GM12865 (cell line): ENCODE results near the gene TTLL10.

ENCODE experiments used
- DNase-seq: peaks from one replicate; pipeline ENCODE4 v3.0.0; 2010; ENCODE audit warnings: low read depth
- H3K4me3 ChIP-seq: 2 replicates; pipeline ENCODE4 v1.5.1; 2011; ENCODE audit warnings: mild to moderate bottlenecking, low read depth, low read length, control low read depth
- TF ChIP-seq, protein P1 (sequence below): IDR thresholded peaks from 2 replicates; pipeline ENCODE4 v1.5.1; 2011; ENCODE audit warnings: low read length, control low read depth, low read depth, inconsistent platforms; ENCODE audit not compliant: insufficient read depth; ENCODE audit errors: missing control alignments

Gene TTLL10

GRCh38 chr1:1153874-1154273 lies 19.8 kb upstream of the TTLL10 start:
- TF ChIP-seq, protein P1, sequence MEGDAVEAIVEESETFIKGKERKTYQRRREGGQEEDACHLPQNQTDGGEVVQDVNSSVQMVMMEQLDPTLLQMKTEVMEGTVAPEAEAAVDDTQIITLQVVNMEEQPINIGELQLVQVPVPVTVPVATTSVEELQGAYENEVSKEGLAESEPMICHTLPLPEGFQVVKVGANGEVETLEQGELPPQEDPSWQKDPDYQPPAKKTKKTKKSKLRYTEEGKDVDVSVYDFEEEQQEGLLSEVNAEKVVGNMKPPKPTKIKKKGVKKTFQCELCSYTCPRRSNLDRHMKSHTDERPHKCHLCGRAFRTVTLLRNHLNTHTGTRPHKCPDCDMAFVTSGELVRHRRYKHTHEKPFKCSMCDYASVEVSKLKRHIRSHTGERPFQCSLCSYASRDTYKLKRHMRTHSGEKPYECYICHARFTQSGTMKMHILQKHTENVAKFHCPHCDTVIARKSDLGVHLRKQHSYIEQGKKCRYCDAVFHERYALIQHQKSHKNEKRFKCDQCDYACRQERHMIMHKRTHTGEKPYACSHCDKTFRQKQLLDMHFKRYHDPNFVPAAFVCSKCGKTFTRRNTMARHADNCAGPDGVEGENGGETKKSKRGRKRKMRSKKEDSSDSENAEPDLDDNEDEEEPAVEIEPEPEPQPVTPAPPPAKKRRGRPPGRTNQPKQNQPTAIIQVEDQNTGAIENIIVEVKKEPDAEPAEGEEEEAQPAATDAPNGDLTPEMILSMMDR = no peak
- H3K4me3 ChIP-seq = no peak overlapping the region
- DNase-seq = no peak

DNA sequence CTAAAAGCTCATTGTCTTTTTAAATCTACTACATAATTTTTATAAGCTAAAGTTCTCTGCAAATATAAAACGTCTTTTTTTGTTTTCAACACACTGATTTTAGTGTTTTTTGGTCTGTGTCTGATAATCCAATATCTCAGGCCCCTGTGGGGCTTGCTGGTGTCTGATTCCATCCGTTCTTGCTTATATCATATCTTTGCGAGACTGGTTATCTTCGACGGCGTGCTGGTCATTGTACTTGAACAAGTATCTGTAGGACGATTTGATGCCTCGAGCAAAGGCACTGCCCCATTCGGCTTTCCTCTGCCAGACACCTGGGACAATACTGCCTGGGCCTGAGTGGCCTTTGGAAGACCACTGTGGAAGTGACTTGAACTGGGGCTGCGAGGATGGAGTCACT lies 18.4 kb upstream of the TTLL10 start:
- no peak for DNase-seq
- H3K4me3 ChIP-seq = no peak overlapping the region
- TF ChIP-seq, protein P1 = no peak

DNA sequence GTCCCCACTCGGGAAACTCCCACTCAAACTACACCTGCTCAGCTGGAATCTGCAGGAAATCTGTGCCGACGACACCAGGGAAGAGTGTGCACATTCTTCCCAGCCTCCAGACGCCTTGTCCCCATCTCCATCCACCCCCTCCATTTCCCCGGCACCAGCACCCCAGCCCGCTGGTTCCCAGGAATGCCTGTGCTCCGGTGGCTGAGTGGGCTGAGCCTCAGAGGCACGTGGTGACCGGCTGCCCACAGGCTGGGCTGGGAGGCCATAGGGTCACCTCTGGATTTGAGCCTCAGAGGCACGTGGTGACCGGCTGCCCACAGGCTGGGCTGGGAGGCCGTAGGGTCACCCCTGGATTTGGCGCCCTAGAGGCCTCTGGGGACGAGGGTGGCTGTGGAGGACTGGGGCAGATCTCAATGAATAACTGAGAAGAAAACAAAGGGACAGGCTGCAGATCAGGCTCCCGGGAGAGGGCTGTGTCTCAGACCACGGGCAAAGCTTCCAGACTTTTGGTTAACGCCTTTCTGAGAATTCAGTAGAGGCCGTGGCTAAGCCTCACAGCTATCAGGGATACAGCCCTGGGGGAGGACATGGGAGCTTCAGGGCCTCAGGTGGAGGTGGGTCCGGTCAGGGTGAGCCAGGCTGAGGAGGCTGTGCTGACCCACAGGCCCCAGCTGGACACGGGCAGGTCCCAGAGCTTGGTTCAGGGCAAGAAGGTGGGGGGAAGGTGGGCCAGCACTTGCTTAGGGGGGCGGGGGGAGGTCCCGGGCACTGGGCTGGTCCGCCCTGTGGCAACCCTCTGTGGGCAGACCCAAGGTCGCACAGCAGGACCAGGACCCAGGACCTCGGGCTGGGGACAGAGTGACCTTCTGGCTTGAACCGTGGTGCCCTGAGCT lies 17.3 kb upstream of the TTLL10 start:
- TF ChIP-seq, protein P1 = no peak
- no peak overlapping the region for H3K4me3 ChIP-seq
- no peak for DNase-seq

GRCh38 chr1:1157033-1157365 lies 16.7 kb upstream of the TTLL10 start:
- TF ChIP-seq, protein P1 = no peak
- DNase-seq = no peak
- H3K4me3 ChIP-seq = no peak overlapping the region

DNA sequence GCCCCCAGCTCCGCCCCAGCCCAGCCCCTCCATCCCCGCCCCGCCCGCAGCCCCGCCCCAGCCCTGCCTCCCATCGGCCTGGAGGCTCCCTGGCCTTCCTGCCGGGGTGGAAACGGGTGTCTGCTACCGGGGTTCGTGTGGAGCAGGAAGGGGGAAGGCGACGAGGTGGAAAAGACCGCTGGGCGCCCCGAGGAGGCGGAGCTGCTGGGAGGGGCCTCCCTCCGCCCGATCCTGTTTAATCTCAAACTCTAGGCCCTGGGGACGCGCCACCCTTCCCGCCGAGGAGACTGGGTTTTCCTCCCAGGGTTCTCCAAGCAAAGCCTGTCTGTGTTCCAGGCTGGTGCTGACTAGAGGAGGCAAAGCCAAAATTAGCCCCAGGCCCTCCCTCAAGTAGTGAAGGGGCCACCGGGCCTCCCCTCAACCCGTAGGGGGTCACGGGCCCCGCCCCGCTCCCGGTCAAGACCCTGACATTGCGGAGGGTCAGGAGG lies 16.2 kb upstream of the TTLL10 start:
- peak; percentile 86 for DNase-seq

DNA sequence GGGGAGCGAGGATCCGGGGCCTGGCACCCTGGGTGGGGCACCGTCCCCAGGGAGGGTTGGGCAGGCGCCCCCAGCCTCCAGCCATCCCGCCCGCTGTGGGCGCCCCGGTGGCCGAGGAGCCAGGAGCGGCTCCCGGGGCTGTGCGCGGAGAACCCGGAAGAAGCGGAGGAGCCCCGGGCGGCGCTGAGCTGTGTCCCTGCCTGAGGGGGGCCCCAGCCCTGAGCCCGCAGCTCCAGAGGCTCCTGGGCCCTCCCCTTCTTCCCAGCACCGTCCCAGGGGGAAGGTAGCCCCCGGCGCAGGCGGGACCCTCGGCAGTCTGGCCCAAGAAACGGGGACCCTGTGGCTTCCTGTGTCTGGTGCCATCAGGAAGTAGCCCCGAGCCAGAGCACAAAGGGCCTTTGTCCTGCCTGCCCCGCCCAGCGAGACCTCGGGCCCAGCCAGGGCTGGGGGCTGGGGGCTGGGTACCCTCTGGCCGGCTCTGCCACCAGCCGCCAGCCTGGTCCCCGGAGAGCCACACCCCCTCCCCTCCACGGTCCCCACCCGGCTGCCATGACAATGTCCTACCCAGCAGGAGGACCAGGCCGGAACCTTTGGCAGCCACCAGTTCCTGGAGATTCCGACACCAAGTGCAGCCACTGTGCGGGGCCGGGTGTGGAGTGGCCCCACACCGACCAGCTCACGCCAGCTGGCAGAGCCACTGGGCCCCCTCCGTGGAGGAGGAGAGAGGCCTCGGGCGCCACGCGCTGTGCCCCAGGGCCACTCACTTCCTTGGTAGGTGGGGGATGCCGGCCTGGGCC lies 15.6 kb upstream of the TTLL10 start:
- peak overlapping the region; percentile 93 for H3K4me3 ChIP-seq
- TF ChIP-seq, protein P1 = no peak
- DNase-seq = peak; percentile 60

More for the DNA sequence above, 16.2 kb upstream of the TTLL10 start:
- H3K4me3 ChIP-seq = peak overlapping the region; percentile 93
- TF ChIP-seq, protein P1 = no peak
